ENCODE measurements around the gene AKT3. TPM values are rescaled to one million over a fixed set of nuclear protein-coding genes. Genes with fewer than 3 reads are reported as not detected.
"Not testable (repeated sequence)": the region's sequence is repeated elsewhere in the genome, so short reads cannot be mapped to it uniquely, and the experiment has no call there.

AKT3 gene
- total RNA-seq, 2 experiments from 2014 or later, result 38.2 to 41.4 TPM

- Mint-ChIP-seq H3K27me3 (no peaks in the 10 kb centered on the region), H3K36me3 (ENCODE audit: low read depth) (peaks cover 44% of the 10 kb centered on the region)
Measured at GRCh38 chr1:243621973-243622372, 228.1 kb downstream of the AKT3 start.

DNA sequence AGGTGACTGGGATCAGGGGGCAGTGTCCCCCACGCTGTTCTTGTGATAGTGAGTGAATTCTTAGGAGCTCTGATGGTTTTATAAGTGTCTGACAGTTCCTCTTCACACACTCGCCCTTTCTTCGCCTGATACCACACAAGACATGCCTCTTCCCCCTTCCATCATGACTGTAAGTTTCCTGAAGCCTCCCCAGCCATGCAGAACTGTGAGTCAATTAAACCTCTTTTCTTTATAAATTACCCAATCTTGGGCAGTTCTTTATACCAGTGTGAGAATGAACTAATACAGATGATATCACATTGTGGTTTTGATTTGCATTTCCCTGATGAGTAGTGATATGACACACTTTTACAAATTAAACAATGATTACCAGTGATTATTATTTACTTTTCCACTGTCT, 229.9 kb downstream of the AKT3 start:
- Mint-ChIP-seq H3K27me3 (no peaks in the 10 kb centered on the region), H3K4me1 (no peaks in the 10 kb centered on the region), H3K4me3 (no peak overlapping the region), H3K27ac (no peak overlapping the region), H3K36me3 (ENCODE audit: low read depth) (peaks cover 34% of the 10 kb centered on the region), H3K9me3 (peaks cover 20% of the 10 kb centered on the region)
- ChIA-PET POLR2A (no interaction called here), CTCF (no interaction called here)
- no peak for DNase-seq

More at GRCh38 chr1:243621973-243622372, 228.1 kb downstream of the AKT3 start:
- Mint-ChIP-seq H3K4me1 (no peaks in the 10 kb centered on the region), H3K9me3 (peaks cover 20% of the 10 kb centered on the region), H3K4me3 (no peak overlapping the region), H3K27ac (no peak overlapping the region)
- ChIA-PET POLR2A (no interaction called here), CTCF (no interaction called here)
- no peak for DNase-seq

GRCh38 chr1:243609698-243610097, 240.3 kb downstream of the AKT3 start:
- H3K9me3 Mint-ChIP-seq, result peaks cover 4% of the 10 kb centered on the region
- POLR2A ChIA-PET, result no interaction called here
- no peak overlapping the region for H3K4me3 Mint-ChIP-seq
- H3K27ac Mint-ChIP-seq, result no peak overlapping the region
- CTCF ChIA-PET, result no interaction called here
- H3K27me3 Mint-ChIP-seq, result no peaks in the 10 kb centered on the region
- H3K4me1 Mint-ChIP-seq, result no peaks in the 10 kb centered on the region
- DNase-seq, result no peak
- H3K36me3 Mint-ChIP-seq (ENCODE audit: low read depth), result peaks cover 34% of the 10 kb centered on the region

DNA sequence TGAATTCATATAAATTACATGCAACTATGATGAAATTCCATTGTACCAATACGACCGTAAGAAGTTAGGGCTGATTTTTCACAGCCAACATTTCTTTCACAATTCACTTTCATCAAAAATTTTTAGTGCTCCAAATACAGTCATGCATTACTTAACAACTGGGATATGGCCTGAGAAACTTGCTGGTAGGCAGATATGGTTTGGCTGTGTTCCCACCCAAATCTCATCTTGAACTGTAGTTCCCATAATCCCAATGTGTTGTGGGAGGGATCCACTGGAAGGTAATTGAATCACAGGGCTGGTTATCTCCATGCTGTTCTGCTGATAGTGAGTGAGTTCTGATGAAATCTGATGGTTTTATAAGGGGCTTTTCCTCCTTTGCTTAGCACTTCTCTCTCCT, 244.4 kb downstream of the AKT3 start:
- ChIA-PET CTCF (no interaction called here), POLR2A (no interaction called here)
- H3K27me3 Mint-ChIP-seq, result no peaks in the 10 kb centered on the region
- H3K4me3 Mint-ChIP-seq, result no peak overlapping the region
- peaks cover 46% of the 10 kb centered on the region for H3K36me3 Mint-ChIP-seq (ENCODE audit: low read depth)
- no peak for DNase-seq
- H3K4me1 Mint-ChIP-seq, result no peaks in the 10 kb centered on the region
- H3K27ac Mint-ChIP-seq, result no peak overlapping the region
- H3K9me3 Mint-ChIP-seq, result peaks cover 21% of the 10 kb centered on the region

- Mint-ChIP-seq H3K36me3 (ENCODE audit: low read depth) (peaks cover 42% of the 10 kb centered on the region), H3K4me1 (peaks cover 16% of the 10 kb centered on the region), H3K4me3 (no peak overlapping the region), H3K27ac (no peak overlapping the region), H3K27me3 (no peaks in the 10 kb centered on the region), H3K9me3 (peaks cover 16% of the 10 kb centered on the region)
- CTCF ChIA-PET, result no interaction called here
- no peak for DNase-seq
- POLR2A ChIA-PET, result no interaction called here
Measured at GRCh38 chr1:243601720-243602119, 248.3 kb downstream of the AKT3 start.

- Mint-ChIP-seq H3K27ac (peak overlapping the region; percentile 70), H3K4me1 (peaks cover 34% of the 10 kb centered on the region), H3K4me3 (no peak overlapping the region), H3K27me3 (no peaks in the 10 kb centered on the region), H3K9me3 (peaks cover 10% of the 10 kb centered on the region), H3K36me3 (ENCODE audit: low read depth) (peaks cover 28% of the 10 kb centered on the region)
- CTCF ChIA-PET, result interaction anchor here (0.9 kb wide), 1 partner anchor 151 kb away, joined by 3 read pairs; no protein-coding TSS in a partner anchor
- peak; percentile 27 for DNase-seq
- POLR2A ChIA-PET, result interaction anchor here (1.5 kb wide), 1 partner anchor 10 kb away, joined by 3 read pairs; no protein-coding TSS in a partner anchor
Measured at GRCh38 chr1:243598433-243598832, 251.6 kb downstream of the AKT3 start.

DNA sequence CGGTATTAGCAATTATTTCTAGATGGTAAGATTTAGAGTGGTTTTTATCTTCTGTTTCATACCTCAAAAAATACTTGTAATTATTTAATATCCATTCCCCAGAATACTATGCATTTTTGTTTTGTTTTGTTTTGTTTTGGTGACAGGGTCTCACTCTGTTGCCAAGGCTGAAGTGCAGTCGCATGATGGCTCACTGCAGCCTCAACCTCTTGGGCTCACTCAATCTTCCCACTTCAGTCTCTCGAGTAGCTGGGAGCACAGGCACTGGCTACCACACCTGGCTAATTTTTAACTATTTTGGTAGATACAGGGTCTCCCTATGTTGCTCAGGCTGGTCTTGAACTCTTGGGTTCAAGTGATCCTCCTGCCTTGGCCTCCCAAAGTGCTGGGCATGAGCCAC, 252.7 kb downstream of the AKT3 start:
- H3K27ac Mint-ChIP-seq, result peak overlapping the region; percentile 51
- CTCF ChIA-PET, result no interaction called here
- peaks cover 10% of the 10 kb centered on the region for H3K9me3 Mint-ChIP-seq
- POLR2A ChIA-PET, result interaction anchor here (1.5 kb wide), 1 partner anchor 9 kb away, joined by 3 read pairs; no protein-coding TSS in a partner anchor
- peaks cover 35% of the 10 kb centered on the region for H3K36me3 Mint-ChIP-seq (ENCODE audit: low read depth)
- H3K27me3 Mint-ChIP-seq, result no peaks in the 10 kb centered on the region
- no peak overlapping the region for H3K4me3 Mint-ChIP-seq
- peaks cover 34% of the 10 kb centered on the region for H3K4me1 Mint-ChIP-seq
- no peak for DNase-seq

DNA sequence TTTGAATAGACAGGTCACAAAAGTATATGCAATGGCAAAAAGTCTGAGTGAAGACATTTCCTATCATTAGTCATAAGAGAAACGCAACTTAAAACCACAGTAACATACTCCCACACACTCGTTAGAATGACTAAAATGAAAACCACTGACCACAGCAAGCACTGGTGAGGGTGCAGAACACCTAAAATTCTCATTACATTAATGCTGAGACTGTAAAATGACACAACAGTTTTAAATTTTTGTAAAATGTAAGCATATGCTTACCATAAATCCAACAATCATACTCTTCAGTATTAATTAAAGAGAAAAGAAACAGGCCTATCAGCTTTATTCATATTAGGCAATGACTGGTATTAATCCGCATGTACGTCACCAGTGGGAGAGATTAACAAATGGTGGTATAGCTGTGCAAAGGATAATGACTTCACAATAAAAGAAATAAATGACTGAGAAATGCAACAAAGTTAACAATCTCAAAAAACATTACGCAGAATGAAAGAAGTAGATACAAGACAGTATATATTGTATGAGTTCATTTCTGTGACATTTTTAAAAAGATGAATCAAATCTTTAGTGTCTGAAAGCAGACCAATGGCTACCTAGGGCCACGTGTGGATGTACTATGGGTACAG, 253.5 kb downstream of the AKT3 start:
- ChIA-PET CTCF (interaction anchor here (1.1 kb wide), 1 partner anchor 341 kb away, joined by 3 read pairs; the partner anchor contains the start of gene SDCCAG8), POLR2A (interaction anchor here (0.6 to 1.4 kb wide), 3 partner anchors 8 to 175 kb away, joined by 3 to 7 read pairs (median 4); no protein-coding TSS in a partner anchor)
- H3K27ac Mint-ChIP-seq, result peak overlapping the region; percentile 95
- DNase-seq, result peak; percentile 57
- H3K36me3 Mint-ChIP-seq (ENCODE audit: low read depth), result peaks cover 34% of the 10 kb centered on the region
- peak overlapping the region; percentile 46 for H3K4me3 Mint-ChIP-seq
- peaks cover 36% of the 10 kb centered on the region for H3K4me1 Mint-ChIP-seq
- peaks cover 6% of the 10 kb centered on the region for H3K9me3 Mint-ChIP-seq
- H3K27me3 Mint-ChIP-seq, result no peaks in the 10 kb centered on the region

DNA sequence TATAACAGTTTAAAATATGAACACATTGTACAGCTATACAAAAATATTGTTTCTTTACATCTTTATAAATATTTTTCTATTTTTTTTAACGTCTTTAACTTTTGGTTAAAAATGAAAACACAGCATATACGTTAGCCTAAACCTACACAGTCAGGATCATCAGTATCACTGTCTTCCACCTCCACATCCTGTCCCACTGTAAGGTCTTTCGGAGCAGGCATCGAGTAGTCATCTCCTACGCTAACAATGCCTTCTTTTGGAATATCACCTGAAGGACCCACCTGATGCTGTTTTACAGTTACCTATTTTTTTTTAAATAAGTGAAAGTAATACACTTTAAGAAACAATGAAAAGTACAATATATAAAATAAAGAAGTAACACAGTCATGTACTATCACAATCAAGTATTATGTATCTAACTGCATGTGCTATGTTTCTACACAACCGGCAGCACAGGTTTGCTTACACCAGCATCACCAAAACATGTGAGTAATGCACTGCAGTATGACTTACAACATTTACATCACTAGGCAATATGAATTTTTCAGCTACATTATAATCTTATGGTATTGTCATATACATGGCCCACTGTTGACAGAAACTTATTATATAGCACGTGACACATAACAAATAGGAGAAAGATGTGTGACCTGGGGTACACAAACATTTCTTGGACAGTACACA, 254.4 kb downstream of the AKT3 start:
- peak; percentile 35 for DNase-seq
- CTCF ChIA-PET, result interaction anchor here (1.1 kb wide), 1 partner anchor 340 kb away, joined by 3 read pairs; the partner anchor contains the start of gene SDCCAG8
- POLR2A ChIA-PET, result interaction anchor here (1.0 to 1.4 kb wide), 2 partner anchors 8 to 174 kb away, joined by 4 to 7 read pairs; no protein-coding TSS in a partner anchor
- Mint-ChIP-seq H3K27me3 (no peaks in the 10 kb centered on the region), H3K9me3 (no peaks in the 10 kb centered on the region), H3K36me3 (ENCODE audit: low read depth) (peaks cover 33% of the 10 kb centered on the region), H3K4me3 (peak overlapping the region; percentile 46), H3K4me1 (peaks cover 36% of the 10 kb centered on the region), H3K27ac (peak overlapping the region; percentile 95)

- H3K4me3 Mint-ChIP-seq, result no peak overlapping the region
- H3K27me3 Mint-ChIP-seq, result no peaks in the 10 kb centered on the region
- H3K4me1 Mint-ChIP-seq, result peaks cover 38% of the 10 kb centered on the region
- no peak for DNase-seq
- ChIA-PET POLR2A (no interaction called here), CTCF (no interaction called here)
- peaks cover 32% of the 10 kb centered on the region for H3K36me3 Mint-ChIP-seq (ENCODE audit: low read depth)
- no peaks in the 10 kb centered on the region for H3K9me3 Mint-ChIP-seq
- peak overlapping the region; percentile 66 for H3K27ac Mint-ChIP-seq
Measured at GRCh38 chr1:243594455-243594854, 255.6 kb downstream of the AKT3 start.

GRCh38 chr1:243589286-243589685, 260.8 kb downstream of the AKT3 start:
- H3K36me3 Mint-ChIP-seq (ENCODE audit: low read depth), result peaks cover 42% of the 10 kb centered on the region
- peaks cover 28% of the 10 kb centered on the region for H3K4me1 Mint-ChIP-seq

DNA sequence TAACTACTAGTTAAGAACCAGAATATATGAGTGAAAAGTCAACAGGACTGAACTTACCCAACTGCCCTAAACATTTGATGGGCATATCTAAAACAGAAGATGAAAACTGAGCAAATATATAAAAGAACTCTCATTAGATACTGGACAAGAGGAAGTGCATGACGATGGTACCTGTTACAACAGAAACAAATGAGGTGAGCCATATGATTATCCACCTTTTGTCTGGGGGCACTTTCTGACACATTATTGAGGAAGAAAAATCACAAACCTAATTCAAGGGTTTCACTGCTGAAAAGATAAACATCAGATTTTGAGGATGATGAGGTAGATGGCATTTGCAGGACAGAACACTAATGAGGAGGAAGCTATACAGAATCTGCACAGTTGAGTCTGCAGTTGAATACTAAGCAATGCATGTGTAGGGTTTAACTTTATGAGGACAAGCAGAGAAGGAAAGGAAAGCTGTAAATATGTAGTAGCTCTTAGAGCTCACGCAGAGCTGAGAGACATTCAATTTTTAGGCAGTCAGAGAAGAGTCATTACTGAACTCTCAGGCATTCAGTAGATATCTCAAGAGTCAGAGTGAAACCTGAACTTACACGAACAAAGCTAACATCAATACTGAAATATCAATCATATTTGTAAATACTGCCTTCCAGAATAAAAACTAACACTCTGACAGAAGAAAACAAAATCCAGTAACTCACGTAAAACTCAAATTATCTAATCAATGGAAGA, 262.1 kb downstream of the AKT3 start:
- H3K4me1 Mint-ChIP-seq, result peaks cover 31% of the 10 kb centered on the region
- DNase-seq, result no peak
- ChIA-PET POLR2A (interaction anchor here (0.9 to 1.0 kb wide), 2 partner anchors 8 to 10 kb away, joined by 3 to 7 read pairs; no protein-coding TSS in a partner anchor), CTCF (no interaction called here)
- peak overlapping the region; percentile 3 for H3K4me3 Mint-ChIP-seq
- peak overlapping the region; percentile 60 for H3K27ac Mint-ChIP-seq
- H3K36me3 Mint-ChIP-seq (ENCODE audit: low read depth), result peaks cover 48% of the 10 kb centered on the region
- H3K9me3 Mint-ChIP-seq, result peaks cover 18% of the 10 kb centered on the region
- no peaks in the 10 kb centered on the region for H3K27me3 Mint-ChIP-seq

More at GRCh38 chr1:243589286-243589685, 260.8 kb downstream of the AKT3 start:
- H3K9me3 Mint-ChIP-seq, H3K27me3 Mint-ChIP-seq, H3K4me3 Mint-ChIP-seq, DNase-seq, POLR2A ChIA-PET, H3K27ac Mint-ChIP-seq, CTCF ChIA-PET: not testable (repeated sequence)

DNA sequence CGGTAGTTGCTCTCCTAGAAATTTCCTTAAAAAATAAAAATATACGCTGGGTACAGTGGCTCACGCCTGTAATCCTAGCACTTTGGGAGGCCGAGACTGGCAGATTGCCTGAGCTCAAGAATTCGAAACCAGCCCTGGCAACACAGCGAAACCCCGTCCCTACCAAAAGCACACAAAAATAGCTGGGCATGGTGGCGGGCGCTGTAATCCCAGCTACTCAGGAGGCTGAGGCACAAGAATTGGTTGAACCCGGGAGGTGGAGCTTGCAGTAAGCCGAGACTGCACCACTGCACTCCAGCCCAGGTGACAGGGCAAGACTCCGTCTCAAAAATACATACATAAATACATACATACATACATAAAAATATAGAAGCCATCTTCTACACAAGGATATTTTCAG, 262.8 kb downstream of the AKT3 start:
- peaks cover 30% of the 10 kb centered on the region for H3K4me1 Mint-ChIP-seq
- H3K27me3 Mint-ChIP-seq, result no peaks in the 10 kb centered on the region
- H3K9me3 Mint-ChIP-seq, result peaks cover 22% of the 10 kb centered on the region
- no peak overlapping the region for H3K4me3 Mint-ChIP-seq
- H3K27ac Mint-ChIP-seq, result no peak overlapping the region
- H3K36me3 Mint-ChIP-seq (ENCODE audit: low read depth), result peaks cover 46% of the 10 kb centered on the region
- DNase-seq, result no peak
- ChIA-PET CTCF (no interaction called here), POLR2A (no interaction called here)
